NK-92 treated with Interleukin-12 subunit alpha and Interleukin-12 subunit beta, amount 100 ng/mL, for 24 hours (cell line): ENCODE results near the gene RAMP2.
A peak's percentile ranks its signal among the peaks of the same experiment; 100 is the strongest.
"Not testable (repeated sequence)": the region's sequence is repeated elsewhere in the genome, so short reads cannot be mapped to it uniquely, and the experiment has no call there.

ENCODE experiments used
- DNase-seq: peaks from one replicate; lab custom pipeline; 2025; lab: John Stamatoyannopoulos, UW

RAMP2 gene

GRCh38 chr17:42760652-42761581, at the start of gene RAMP2:
TSS of gene RAMP2 (plus strand) at chr17:42761227. CDS start at chr17:42761262, 35 bp downstream.
- no peak for DNase-seq

GRCh38 chr17:42720996-42721583, 39.9 kb upstream of the RAMP2 start:
- no peak for DNase-seq

GRCh38 chr17:42723636-42724035, 37.4 kb upstream of the RAMP2 start:
- DNase-seq: no peak

- DNase-seq: no peak
These were observed 35.9 kb upstream of the RAMP2 start for GRCh38 chr17:42725143-42725542.

- DNase-seq: no peak
These were observed 20.3 kb upstream of the RAMP2 start for GRCh38 chr17:42740699-42741098.

- not testable (repeated sequence) for DNase-seq
These were observed 18.1 kb upstream of the RAMP2 start for GRCh38 chr17:42742916-42743315.

GRCh38 chr17:42743595-42744282, 17.3 kb upstream of the RAMP2 start:
- DNase-seq: no peak

GRCh38 chr17:42744283-42744805, 16.7 kb upstream of the RAMP2 start:
- DNase-seq: peak; percentile 81

- DNase-seq: peak; percentile 89
These were observed 16.0 kb upstream of the RAMP2 start, which contains the start of gene EZH1 for GRCh38 chr17:42744806-42745617. TSS of gene EZH1 (minus strand) at chr17:42745040. CDS start at chr17:42728941, 16,099 bp downstream.

GRCh38 chr17:42748202-42748907, 12.7 kb upstream of the RAMP2 start:
- no peak for DNase-seq

- DNase-seq: no peak
These were observed 11.9 kb upstream of the RAMP2 start for GRCh38 chr17:42748908-42749798.

- no peak for DNase-seq
These were observed 10.2 kb upstream of the RAMP2 start for GRCh38 chr17:42750739-42751344.

GRCh38 chr17:42751628-42752027, 9.4 kb upstream of the RAMP2 start:
- no peak for DNase-seq

GRCh38 chr17:42754782-42755181, 6.2 kb upstream of the RAMP2 start:
- no peak for DNase-seq

GRCh38 chr17:42759982-42760651, 910 bp upstream of the RAMP2 start:
- no peak for DNase-seq

- DNase-seq: no peak
These were observed 611 bp downstream of the RAMP2 start for GRCh38 chr17:42761638-42762037.

- DNase-seq: no peak
These were observed 5.1 kb downstream of the RAMP2 start for GRCh38 chr17:42766124-42766523.

GRCh38 chr17:42767512-42767911, 6.5 kb downstream of the RAMP2 start:
- no peak for DNase-seq

- not testable (repeated sequence) for DNase-seq
These were observed 7.0 kb downstream of the RAMP2 start for GRCh38 chr17:42768006-42768405.
